Gastroesophageal sphincter (tissue), 4 donors: ENCODE results near the gene TAF15. TPM values are rescaled to one million over a fixed set of nuclear protein-coding genes. Genes with fewer than 3 reads are reported as not detected.

ENCODE experiments used
- ATAC-seq: fragments of 150-250 bp; one replicate; pipeline ENCODE4 v1.9.1; 2016; ENCODE audit warnings: mild to moderate bottlenecking, moderate library complexity
- H3K27ac ChIP-seq, 4 donors: fragments of 200-600 bp; sonication (generic) in 3 of 4; 1 replicate in 3 of 4; 2 replicates in 1 of 4; pipeline ENCODE4 v1.5.1; 2016 to 2019
- H3K27me3 ChIP-seq: fragments of 200-600 bp; sonication (generic); one replicate; pipeline ENCODE4 v1.5.1; 2019
- H3K36me3 ChIP-seq, 2 donors: fragments of 200-600 bp; sonication (generic); one replicate each; pipeline ENCODE4 v1.5.1; 2019; ENCODE audit warnings: control low read depth in 1 of 2
- H3K4me1 ChIP-seq, 3 donors: fragments of 200-600 bp; sonication (generic); 1 replicate in 2 of 3; 2 replicates in 1 of 3; pipeline ENCODE4 v1.5.1; 2016 to 2019; ENCODE audit warnings: control low read depth in 2 of 3
- H3K4me3 ChIP-seq, 2 donors: fragments of 200-600 bp; sonication (generic); one replicate each; pipeline ENCODE4 v1.5.1; 2019; ENCODE audit warnings: mild to moderate bottlenecking in 1 of 2, moderate library complexity in 1 of 2
- H3K9me3 ChIP-seq, 3 donors: fragments of 200-600 bp; sonication (generic); one replicate each; pipeline ENCODE4 v1.5.1; 2017 to 2019; ENCODE audit warnings: control low read depth in 2 of 3
- CTCF ChIP-seq, 4 experiments: fragments of 200-600 bp in 2 of 4; fragments of 450-650 bp in 2 of 4; sonication (generic) in 1 of 4; IDR thresholded peaks; one replicate each; pipeline ENCODE4 v1.5.1; 2017 to 2019; ENCODE audit warnings: antibody characterized with exemption in 4 of 4, mild to moderate bottlenecking in 2 of 4, moderate library complexity in 2 of 4
- EP300 ChIP-seq: sonication (generic); formaldehyde crosslinking; IDR thresholded peaks from one replicate; pipeline ENCODE4 v1.6.1; 2017; ENCODE audit warnings: antibody characterized with exemption, mild to moderate bottlenecking
- POLR2A ChIP-seq, 2 donors: fragments of 450-650 bp; IDR thresholded peaks; one replicate each; pipeline ENCODE4 v1.6.1; 2017; ENCODE audit warnings: antibody characterized with exemption in 2 of 2, mild to moderate bottlenecking in 2 of 2, moderate library complexity in 1 of 2
- POLR2AphosphoS5 ChIP-seq: sonication (generic); formaldehyde crosslinking; IDR thresholded peaks from one replicate; pipeline ENCODE4 v1.6.1; 2017; ENCODE audit warnings: antibody characterized with exemption
- WGBS, 2 donors: methylation state at CpG; one replicate each; pipeline ENCODE4 v1.1.5; 2018; ENCODE audit warnings: low coverage in 1 of 2; 5-methylcytosine and 5-hydroxymethylcytosine counted together
- total RNA-seq, 4 donors: library from RNA; depleted of rRNA; stranded (reverse); fragments of >200 nt; gene quantifications; one replicate each; pipeline ENCODE4 v1.1.0, GENCODE V29; 2016

TAF15 gene
- total RNA-seq, 4 donors from 2014 or later, result 58.2 to 144 (median 109) TPM

- TF ChIP-seq POLR2AphosphoS5 (no peak), CTCF (IDR thresholded peaks at IDR 0.05) (no peak), EP300 (no peak), POLR2A (IDR thresholded peaks at IDR 0.05) (no peak)
- no peak overlapping the region for H3K4me3 ChIP-seq
- H3K4me1 ChIP-seq, result peaks cover 13 to 98% (median 27%) of the 10 kb centered on the region in 3 donors
- peak overlapping the region in 3 of 4 donors; percentile 6 to 77 (median 77) for H3K27ac ChIP-seq
- H3K9me3 ChIP-seq, result no peaks in the 10 kb centered on the region
- WGBS, 2 donors, result 52 to 83% methylated on average over 2 to 3 of the region's 5 CpGs
- H3K36me3 ChIP-seq, result peaks cover 0 to 34% of the 10 kb centered on the region in 2 donors
- H3K27me3 ChIP-seq, result no peaks in the 10 kb centered on the region
- no peak for ATAC-seq
These were observed 7.4 kb downstream of the TAF15 start for GRCh38 chr17:35816723-35817122.

GRCh38 chr17:35817196-35817595 lies 7.9 kb downstream of the TAF15 start:
- no peak overlapping the region for H3K4me3 ChIP-seq
- peak overlapping the region in 3 of 4 donors; percentile 6 to 77 (median 77) for H3K27ac ChIP-seq
- WGBS, 2 donors, result 33 to 47% methylated on average over 1 of the region's 1 CpG
- no peak for TF ChIP-seq POLR2A (IDR thresholded peaks at IDR 0.05)
- TF ChIP-seq EP300, result no peak
- TF ChIP-seq CTCF (IDR thresholded peaks at IDR 0.05), result no peak
- peak; percentile 8 for TF ChIP-seq POLR2AphosphoS5
- H3K36me3 ChIP-seq, result peaks cover 0 to 39% of the 10 kb centered on the region in 2 donors
- peaks cover 13 to 98% (median 22%) of the 10 kb centered on the region in 3 donors for H3K4me1 ChIP-seq
- no peaks in the 10 kb centered on the region for H3K9me3 ChIP-seq
- ATAC-seq, result peak; percentile 34
- no peaks in the 10 kb centered on the region for H3K27me3 ChIP-seq

GRCh38 chr17:35819455-35819854 lies 10.2 kb downstream of the TAF15 start:
- Histone ChIP-seq H3K9me3 (no peaks in the 10 kb centered on the region), H3K4me1 (peaks cover 13 to 86% (median 19%) of the 10 kb centered on the region in 3 donors), H3K27ac (peak overlapping the region in 2 of 4 donors; percentile 77), H3K36me3 (peaks cover 0 to 62% of the 10 kb centered on the region in 2 donors), H3K4me3 (no peak overlapping the region), H3K27me3 (no peaks in the 10 kb centered on the region)
- peak in 1 of 4 experiments; percentile 29 for TF ChIP-seq CTCF (IDR thresholded peaks at IDR 0.05)
- TF ChIP-seq EP300, result no peak
- no peak for TF ChIP-seq POLR2AphosphoS5
- WGBS, 2 donors, result 33 to 48% methylated on average over 1 of the region's 1 CpG
- no peak for ATAC-seq

GRCh38 chr17:35821308-35821707 lies 12.0 kb downstream of the TAF15 start:
- peak; percentile 65 for ATAC-seq
- Histone ChIP-seq H3K27ac (peak overlapping the region; percentile 77 to 82 (median 80)), H3K27me3 (no peaks in the 10 kb centered on the region), H3K4me3 (no peak overlapping the region), H3K36me3 (peaks cover 0 to 75% of the 10 kb centered on the region in 2 donors), H3K4me1 (peaks cover 6 to 67% (median 7%) of the 10 kb centered on the region in 3 donors), H3K9me3 (no peaks in the 10 kb centered on the region)
- TF ChIP-seq POLR2AphosphoS5, result peak; percentile 67
- no peak for TF ChIP-seq EP300
- 16 to 62% methylated on average over 2 of the region's 2 CpGs for WGBS, 2 donors

GRCh38 chr17:35825206-35825605 lies 15.9 kb downstream of the TAF15 start:
- Histone ChIP-seq H3K27ac (no peak overlapping the region), H3K9me3 (no peaks in the 10 kb centered on the region), H3K27me3 (no peaks in the 10 kb centered on the region), H3K36me3 (peaks cover 0 to 91% of the 10 kb centered on the region in 2 donors), H3K4me3 (no peak overlapping the region), H3K4me1 (peaks cover 0 to 29% (median under 1%) of the 10 kb centered on the region in 3 donors)
- 100% methylated on average over 1 of the region's 1 CpG; no CpG with 5 or more reads in 1 of the 2 donors for WGBS, 2 donors
- TF ChIP-seq POLR2A (IDR thresholded peaks at IDR 0.05), result no peak
- TF ChIP-seq POLR2AphosphoS5, result no peak
- TF ChIP-seq EP300, result no peak
- no peak for TF ChIP-seq CTCF (IDR thresholded peaks at IDR 0.05)
- no peak for ATAC-seq
